Gastroesophageal sphincter (tissue), 4 donors: Measurements from ENCODE around the gene AKAP6. TPM values are rescaled to one million over a fixed set of nuclear protein-coding genes. Genes with fewer than 3 reads are reported as not detected.
"Not testable (repeated sequence)": the region's sequence is repeated elsewhere in the genome, so short reads cannot be mapped to it uniquely, and the experiment has no call there.

ENCODE experiments used
- ATAC-seq: fragments of 150-250 bp; one replicate; pipeline ENCODE4 v1.9.1; 2016; ENCODE audit warnings: mild to moderate bottlenecking, moderate library complexity
- H3K27ac ChIP-seq, 4 donors: fragments of 200-600 bp; sonication (generic) in 3 of 4; 1 replicate in 3 of 4; 2 replicates in 1 of 4; pipeline ENCODE4 v1.5.1; 2016 to 2019
- H3K27me3 ChIP-seq: fragments of 200-600 bp; sonication (generic); one replicate; pipeline ENCODE4 v1.5.1; 2019
- H3K36me3 ChIP-seq, 2 donors: fragments of 200-600 bp; sonication (generic); one replicate each; pipeline ENCODE4 v1.5.1; 2019; ENCODE audit warnings: control low read depth in 1 of 2
- H3K4me1 ChIP-seq, 3 donors: fragments of 200-600 bp; sonication (generic); 1 replicate in 2 of 3; 2 replicates in 1 of 3; pipeline ENCODE4 v1.5.1; 2016 to 2019; ENCODE audit warnings: control low read depth in 2 of 3
- H3K4me3 ChIP-seq, 2 donors: fragments of 200-600 bp; sonication (generic); one replicate each; pipeline ENCODE4 v1.5.1; 2019; ENCODE audit warnings: mild to moderate bottlenecking in 1 of 2, moderate library complexity in 1 of 2
- H3K9me3 ChIP-seq, 3 donors: fragments of 200-600 bp; sonication (generic); one replicate each; pipeline ENCODE4 v1.5.1; 2017 to 2019; ENCODE audit warnings: control low read depth in 2 of 3
- CTCF ChIP-seq, 4 experiments: fragments of 200-600 bp in 2 of 4; fragments of 450-650 bp in 2 of 4; sonication (generic) in 1 of 4; IDR thresholded peaks; one replicate each; pipeline ENCODE4 v1.5.1; 2017 to 2019; ENCODE audit warnings: antibody characterized with exemption in 4 of 4, mild to moderate bottlenecking in 2 of 4, moderate library complexity in 2 of 4
- EP300 ChIP-seq: sonication (generic); formaldehyde crosslinking; IDR thresholded peaks from one replicate; pipeline ENCODE4 v1.6.1; 2017; ENCODE audit warnings: antibody characterized with exemption, mild to moderate bottlenecking
- POLR2A ChIP-seq, 2 donors: fragments of 450-650 bp; IDR thresholded peaks; one replicate each; pipeline ENCODE4 v1.6.1; 2017; ENCODE audit warnings: antibody characterized with exemption in 2 of 2, mild to moderate bottlenecking in 2 of 2, moderate library complexity in 1 of 2
- POLR2AphosphoS5 ChIP-seq: sonication (generic); formaldehyde crosslinking; IDR thresholded peaks from one replicate; pipeline ENCODE4 v1.6.1; 2017; ENCODE audit warnings: antibody characterized with exemption
- WGBS, 2 donors: methylation state at CpG; one replicate each; pipeline ENCODE4 v1.1.5; 2018; ENCODE audit warnings: low coverage in 1 of 2; 5-methylcytosine and 5-hydroxymethylcytosine counted together
- total RNA-seq, 4 donors: library from RNA; depleted of rRNA; stranded (reverse); fragments of >200 nt; gene quantifications; one replicate each; pipeline ENCODE4 v1.1.0, GENCODE V29; 2016

The AKAP6 gene
- total RNA-seq, 4 donors from 2014 or later, result 33.1 to 65.4 (median 45.0) TPM

GRCh38 chr14:32381869-32382268, 52.8 kb downstream of the AKAP6 start:
- no peak for ATAC-seq
- no peaks in the 10 kb centered on the region for H3K36me3 ChIP-seq
- 81 to 94% methylated on average over 2 of the region's 2 CpGs for WGBS, 2 donors

GRCh38 chr14:32382704-32383103, 53.6 kb downstream of the AKAP6 start:
- Histone ChIP-seq H3K27ac (no peak overlapping the region), H3K27me3 (no peaks in the 10 kb centered on the region), H3K4me1 (peaks cover 0 to 8% (median 0%) of the 10 kb centered on the region in 3 donors), H3K4me3 (no peak overlapping the region), H3K9me3 (no peaks in the 10 kb centered on the region), H3K36me3 (no peaks in the 10 kb centered on the region)
- ATAC-seq, result no peak
- TF ChIP-seq EP300, result no peak
- peak in 1 of 4 experiments; percentile 33 for TF ChIP-seq CTCF (IDR thresholded peaks at IDR 0.05)
- 100% methylated on average over 1 of the region's 1 CpG; no CpG with 5 or more reads in 1 of the 2 donors for whole genome bisulfite sequencing, 2 donors

More at GRCh38 chr14:32381869-32382268, 52.8 kb downstream of the AKAP6 start:
- Histone ChIP-seq H3K27ac (no peak overlapping the region), H3K4me1 (peaks cover 0 to 14% (median 0%) of the 10 kb centered on the region in 3 donors), H3K9me3 (no peaks in the 10 kb centered on the region), H3K27me3 (no peaks in the 10 kb centered on the region), H3K4me3 (no peak overlapping the region)
- TF ChIP-seq CTCF (IDR thresholded peaks at IDR 0.05), result no peak
- TF ChIP-seq EP300, result no peak
- no peak for TF ChIP-seq POLR2A (IDR thresholded peaks at IDR 0.05)
- no peak for TF ChIP-seq POLR2AphosphoS5

GRCh38 chr14:32383364-32384009, 54.4 kb downstream of the AKAP6 start:
- TF ChIP-seq EP300, result no peak
- TF ChIP-seq POLR2AphosphoS5, result no peak
- no peak for TF ChIP-seq CTCF (IDR thresholded peaks at IDR 0.05)
- no peak for TF ChIP-seq POLR2A (IDR thresholded peaks at IDR 0.05)
- no peak for ATAC-seq
- H3K27ac ChIP-seq, result no peak overlapping the region
- no peaks in the 10 kb centered on the region for H3K36me3 ChIP-seq
- H3K9me3 ChIP-seq, result no peaks in the 10 kb centered on the region
- H3K27me3 ChIP-seq, result no peaks in the 10 kb centered on the region
- no peak overlapping the region for H3K4me3 ChIP-seq
- H3K4me1 ChIP-seq, result peaks cover 0 to under 1% (median 0%) of the 10 kb centered on the region in 3 donors
- WGBS, 2 donors, result 79 to 92% methylated on average over 2 to 3 of the region's 3 CpGs

- no peaks in the 10 kb centered on the region for H3K27me3 ChIP-seq
- H3K4me3 ChIP-seq, result no peak overlapping the region
- TF ChIP-seq POLR2AphosphoS5 (no peak), EP300 (no peak), CTCF (IDR thresholded peaks at IDR 0.05) (no peak), POLR2A (IDR thresholded peaks at IDR 0.05) (no peak)
- no peak for ATAC-seq
- no peaks in the 10 kb centered on the region for H3K9me3 ChIP-seq
- no peaks in the 10 kb centered on the region for H3K4me1 ChIP-seq
- H3K27ac ChIP-seq, result no peak overlapping the region
- H3K36me3 ChIP-seq, result no peaks in the 10 kb centered on the region
- 91 to 100% methylated on average over 2 of the region's 2 CpGs for WGBS, 2 donors
These were observed 55.4 kb downstream of the AKAP6 start for GRCh38 chr14:32384464-32384863.

GRCh38 chr14:32387295-32387694, 58.2 kb downstream of the AKAP6 start:
- H3K27me3 ChIP-seq, H3K4me1 ChIP-seq, H3K36me3 ChIP-seq, ATAC-seq, H3K9me3 ChIP-seq, H3K4me3 ChIP-seq, H3K27ac ChIP-seq: not testable (repeated sequence)
- 83 to 94% methylated on average over 1 to 2 of the region's 2 CpGs for WGBS, 2 donors
